Ammon's horn (tissue), 1 donor: ENCODE data around the gene PTPRN2.

ENCODE experiments used
- DNase-seq: peaks from one replicate; pipeline ENCODE4 v3.0.0-alpha.2; 2016; ENCODE audit warnings: low spot score

Gene PTPRN2

GRCh38 chr7:158266817-158267741 is 320.5 kb downstream of the PTPRN2 start:
- DNase-seq, result no peak

- DNase-seq, result no peak
Observed at GRCh38 chr7:158266426-158266816, 321.2 kb downstream of the PTPRN2 start.

- no peak for DNase-seq
Observed at GRCh38 chr7:158265743-158266080, 321.9 kb downstream of the PTPRN2 start.

- no peak for DNase-seq
Observed at GRCh38 chr7:158264881-158265742, 322.5 kb downstream of the PTPRN2 start.

GRCh38 chr7:158263964-158264748 is 323.5 kb downstream of the PTPRN2 start:
- DNase-seq, result no peak

- no peak for DNase-seq
Observed at GRCh38 chr7:158263110-158263963, 324.3 kb downstream of the PTPRN2 start.

GRCh38 chr7:158262284-158263109 is 325.1 kb downstream of the PTPRN2 start:
- DNase-seq, result no peak

- DNase-seq, result no peak
Observed at GRCh38 chr7:158261362-158262235, 326.0 kb downstream of the PTPRN2 start.

- no peak for DNase-seq
Observed at GRCh38 chr7:158260567-158261361, 326.9 kb downstream of the PTPRN2 start.

- DNase-seq, result no peak
Observed at GRCh38 chr7:158259671-158260418, 327.8 kb downstream of the PTPRN2 start.

- no peak for DNase-seq
Observed at GRCh38 chr7:158259141-158259540, 328.5 kb downstream of the PTPRN2 start.

- DNase-seq, result no peak
Observed at GRCh38 chr7:158258411-158259130, 329.1 kb downstream of the PTPRN2 start.

GRCh38 chr7:158257516-158258410 is 329.9 kb downstream of the PTPRN2 start:
- no peak for DNase-seq

- DNase-seq, result no peak
Observed at GRCh38 chr7:158257001-158257400, 330.6 kb downstream of the PTPRN2 start.

GRCh38 chr7:158256091-158256816 is 331.4 kb downstream of the PTPRN2 start:
- DNase-seq, result no peak
